Activated naive CD4-positive, alpha-beta T cell treated with anti-CD3 and anti-CD28 coated beads, Interleukin-2, amount 50 U/mL, for 24 hours (primary cell): Measurements from ENCODE around the gene CLIC1.

Source experiments
- H3K27ac Mint-ChIP-seq: one replicate; pipeline ENCODE4 v1.8.0; 2021; ENCODE audit warnings: mild to moderate bottlenecking, mixed read lengths
- H3K27me3 Mint-ChIP-seq: one replicate; pipeline ENCODE4 v1.8.0; 2021; ENCODE audit warnings: mixed read lengths
- H3K36me3 Mint-ChIP-seq: one replicate; pipeline ENCODE4 v1.8.0; 2021; ENCODE audit warnings: mixed read lengths
- H3K4me1 Mint-ChIP-seq: one replicate; pipeline ENCODE4 v1.8.0; 2021; ENCODE audit warnings: mixed read lengths
- H3K4me3 Mint-ChIP-seq: one replicate; pipeline ENCODE4 v1.8.0; 2021; ENCODE audit warnings: mild to moderate bottlenecking, mixed read lengths
- H3K9me3 Mint-ChIP-seq: one replicate; pipeline ENCODE4 v1.8.0; 2021; ENCODE audit warnings: mixed read lengths

The CLIC1 gene

GRCh38 chr6:31734821-31735406, 1.4 kb downstream of the CLIC1 start:
- no peaks in the 10 kb centered on the region for H3K27me3 Mint-ChIP-seq
- peaks cover 63% of the 10 kb centered on the region for H3K4me1 Mint-ChIP-seq
- peak overlapping the region; percentile 96 for H3K4me3 Mint-ChIP-seq
- H3K9me3 Mint-ChIP-seq, result no peaks in the 10 kb centered on the region
- H3K27ac Mint-ChIP-seq, result peak overlapping the region; percentile 92
- peaks cover 7% of the 10 kb centered on the region for H3K36me3 Mint-ChIP-seq

GRCh38 chr6:31734247-31734820, 2.0 kb downstream of the CLIC1 start:
- H3K4me3 Mint-ChIP-seq, result peak overlapping the region; percentile 96
- H3K9me3 Mint-ChIP-seq, result no peaks in the 10 kb centered on the region
- peaks cover 60% of the 10 kb centered on the region for H3K4me1 Mint-ChIP-seq
- no peaks in the 10 kb centered on the region for H3K27me3 Mint-ChIP-seq
- peak overlapping the region; percentile 86 for H3K27ac Mint-ChIP-seq
- H3K36me3 Mint-ChIP-seq, result peaks cover 7% of the 10 kb centered on the region

- Mint-ChIP-seq H3K36me3 (peaks cover 7% of the 10 kb centered on the region), H3K4me1 (peaks cover 58% of the 10 kb centered on the region), H3K9me3 (no peaks in the 10 kb centered on the region), H3K4me3 (peak overlapping the region; percentile 96), H3K27ac (no peak overlapping the region), H3K27me3 (no peaks in the 10 kb centered on the region)
Observed at GRCh38 chr6:31733734-31734133, 2.6 kb downstream of the CLIC1 start.

- Mint-ChIP-seq H3K4me3 (no peak overlapping the region), H3K27me3 (no peaks in the 10 kb centered on the region), H3K9me3 (no peaks in the 10 kb centered on the region), H3K36me3 (peaks cover 7% of the 10 kb centered on the region), H3K27ac (no peak overlapping the region), H3K4me1 (peaks cover 55% of the 10 kb centered on the region)
Observed at GRCh38 chr6:31732029-31732428, 4.3 kb downstream of the CLIC1 start.

GRCh38 chr6:31730631-31731086, 5.7 kb downstream of the CLIC1 start:
- Mint-ChIP-seq H3K27me3 (no peaks in the 10 kb centered on the region), H3K4me3 (peak overlapping the region; percentile 93), H3K4me1 (peaks cover 62% of the 10 kb centered on the region), H3K36me3 (peaks cover 7% of the 10 kb centered on the region), H3K9me3 (no peaks in the 10 kb centered on the region), H3K27ac (peak overlapping the region; percentile 24)

- Mint-ChIP-seq H3K27ac (peak overlapping the region; percentile 24), H3K4me3 (peak overlapping the region; percentile 93), H3K9me3 (no peaks in the 10 kb centered on the region), H3K36me3 (peaks cover 7% of the 10 kb centered on the region), H3K27me3 (no peaks in the 10 kb centered on the region), H3K4me1 (peaks cover 63% of the 10 kb centered on the region)
Observed at GRCh38 chr6:31729979-31730630, 6.2 kb downstream of the CLIC1 start.

- Mint-ChIP-seq H3K4me3 (peak overlapping the region; percentile 93), H3K36me3 (peaks cover 7% of the 10 kb centered on the region), H3K9me3 (no peaks in the 10 kb centered on the region)
Observed at GRCh38 chr6:31729515-31729978, 6.8 kb downstream of the CLIC1 start.

GRCh38 chr6:31728767-31729514, 7.4 kb downstream of the CLIC1 start, which contains the start of gene DDAH2:
TSS of gene DDAH2 (minus strand) at chr6:31729299. CDS start at chr6:31729161, 138 bp downstream.
- Mint-ChIP-seq H3K4me3 (peak within 1 kb of the TSS; percentile 93), H3K36me3 (peaks cover 7% of the 10 kb centered on the region), H3K27me3 (no peaks in the 10 kb centered on the region), H3K4me1 (peaks cover 57% of the 10 kb centered on the region), H3K9me3 (no peaks in the 10 kb centered on the region), H3K27ac (no peak within 1 kb of the TSS)

More at GRCh38 chr6:31729515-31729978, 6.8 kb downstream of the CLIC1 start:
- Mint-ChIP-seq H3K4me1 (peaks cover 63% of the 10 kb centered on the region), H3K27ac (no peak overlapping the region), H3K27me3 (no peaks in the 10 kb centered on the region)

GRCh38 chr6:31727717-31728671, 8.3 kb downstream of the CLIC1 start:
- Mint-ChIP-seq H3K36me3 (peaks cover 2% of the 10 kb centered on the region), H3K4me3 (peak overlapping the region; percentile 60), H3K27ac (no peak overlapping the region), H3K9me3 (no peaks in the 10 kb centered on the region), H3K27me3 (no peaks in the 10 kb centered on the region), H3K4me1 (peaks cover 48% of the 10 kb centered on the region)

GRCh38 chr6:31727034-31727716, 9.2 kb downstream of the CLIC1 start:
- H3K9me3 Mint-ChIP-seq, result no peaks in the 10 kb centered on the region
- H3K27ac Mint-ChIP-seq, result peak overlapping the region; percentile 5
- H3K4me3 Mint-ChIP-seq, result peak overlapping the region; percentile 60
- no peaks in the 10 kb centered on the region for H3K27me3 Mint-ChIP-seq
- peaks cover 2% of the 10 kb centered on the region for H3K36me3 Mint-ChIP-seq
- peaks cover 48% of the 10 kb centered on the region for H3K4me1 Mint-ChIP-seq

GRCh38 chr6:31725502-31726350, 10.6 kb downstream of the CLIC1 start:
- no peaks in the 10 kb centered on the region for H3K27me3 Mint-ChIP-seq
- H3K4me1 Mint-ChIP-seq, result peaks cover 43% of the 10 kb centered on the region

GRCh38 chr6:31723980-31724691, 12.2 kb downstream of the CLIC1 start:
- H3K36me3 Mint-ChIP-seq, result no peaks in the 10 kb centered on the region
- no peak overlapping the region for H3K27ac Mint-ChIP-seq
- no peak overlapping the region for H3K4me3 Mint-ChIP-seq
- peaks cover 32% of the 10 kb centered on the region for H3K4me1 Mint-ChIP-seq
- H3K27me3 Mint-ChIP-seq, result no peaks in the 10 kb centered on the region
- no peaks in the 10 kb centered on the region for H3K9me3 Mint-ChIP-seq

More at GRCh38 chr6:31725502-31726350, 10.6 kb downstream of the CLIC1 start:
- no peaks in the 10 kb centered on the region for H3K36me3 Mint-ChIP-seq
- H3K9me3 Mint-ChIP-seq, result no peaks in the 10 kb centered on the region
- H3K27ac Mint-ChIP-seq, result no peak overlapping the region
- no peak overlapping the region for H3K4me3 Mint-ChIP-seq
